HG02588 (cell line): ENCODE data around the gene RNASEL.

Experiments used
- ATAC-seq: cut with Tn5 transposase; IDR thresholded peaks from one replicate; pipeline ENCODE4 v1.9.1; 2021; ENCODE audit warnings: mild to moderate bottlenecking, moderate library complexity; ENCODE audit not compliant: unreplicated experiment

RNASEL gene

DNA sequence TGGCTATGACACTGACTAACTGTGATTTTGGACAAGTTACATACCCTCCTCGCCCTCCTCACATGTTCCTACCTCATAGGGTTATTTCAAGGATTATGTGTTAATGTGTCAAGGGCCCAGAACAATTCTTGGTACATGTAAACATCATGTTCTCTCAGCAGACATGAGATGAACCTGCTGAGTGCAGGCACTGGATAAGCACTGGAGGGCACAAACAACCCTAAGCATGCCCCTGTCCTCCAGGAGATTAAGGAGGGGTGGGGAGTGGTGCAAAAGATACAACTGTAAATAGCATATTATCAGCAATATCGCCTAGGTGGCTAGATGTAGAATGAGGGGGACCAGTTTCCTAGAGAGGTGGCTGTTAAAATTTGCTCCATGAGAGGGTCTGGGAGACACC is 32.9 kb upstream of the RNASEL start:
- no peak for ATAC-seq

DNA sequence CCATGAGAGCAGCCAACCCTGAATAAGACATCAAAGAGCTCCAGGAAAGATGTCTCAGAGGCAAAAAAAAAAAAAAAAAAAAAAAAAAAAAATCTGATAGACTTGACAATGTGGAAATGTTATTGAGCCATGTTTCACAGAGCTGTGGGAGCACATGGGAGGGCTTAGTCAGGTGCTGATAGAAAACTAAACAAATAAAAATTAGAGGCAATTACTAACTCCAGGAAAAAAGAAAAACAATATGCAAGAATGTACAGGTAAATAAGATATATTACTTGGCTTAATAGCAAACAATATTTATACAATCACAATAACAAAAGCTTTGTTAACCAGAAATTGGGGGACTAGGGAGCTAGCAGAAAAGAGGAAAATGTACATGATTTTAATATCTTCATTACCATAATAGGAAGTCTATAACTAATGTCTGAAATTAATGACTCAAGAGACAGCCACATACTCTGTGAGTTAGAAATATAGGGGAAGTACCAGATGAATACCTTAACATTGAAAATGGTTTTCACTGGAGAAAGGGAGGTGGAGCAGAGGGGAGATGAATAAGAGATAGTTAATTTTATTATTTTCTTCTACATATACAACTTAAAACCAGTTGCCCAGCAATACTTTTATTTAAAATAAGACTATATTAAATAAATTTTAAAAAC is 32.0 kb upstream of the RNASEL start:
- no peak for ATAC-seq

DNA sequence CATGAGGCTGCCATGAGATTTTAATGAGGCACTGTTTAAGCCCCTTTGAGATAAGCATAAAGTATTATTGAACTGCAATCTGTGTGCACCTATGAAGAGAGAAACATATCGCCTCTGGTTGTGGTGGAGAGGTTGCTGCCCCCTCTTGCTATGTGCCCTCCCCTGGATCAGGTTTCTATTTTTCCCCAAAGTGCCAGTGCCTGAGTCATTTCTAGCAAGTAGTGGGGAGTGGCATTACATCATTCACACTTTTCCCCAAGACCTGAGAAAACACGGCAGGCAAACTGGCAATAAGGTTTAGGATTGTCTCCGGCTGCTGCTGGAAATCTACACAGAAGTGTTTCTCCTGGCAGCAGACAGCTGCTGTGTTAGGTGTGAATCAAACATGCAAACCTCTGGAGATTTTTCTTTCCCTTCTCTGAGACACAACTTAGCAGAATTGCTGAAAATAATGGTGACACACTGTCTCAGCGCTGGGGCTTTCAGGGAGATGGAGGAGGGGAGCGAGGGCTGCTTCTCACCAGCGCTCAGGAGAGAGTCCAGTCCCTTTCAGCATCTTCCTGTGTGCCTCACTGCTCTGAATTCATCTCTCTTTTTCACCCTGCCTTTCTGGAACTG is 28.8 kb upstream of the RNASEL start:
- no peak for ATAC-seq

DNA sequence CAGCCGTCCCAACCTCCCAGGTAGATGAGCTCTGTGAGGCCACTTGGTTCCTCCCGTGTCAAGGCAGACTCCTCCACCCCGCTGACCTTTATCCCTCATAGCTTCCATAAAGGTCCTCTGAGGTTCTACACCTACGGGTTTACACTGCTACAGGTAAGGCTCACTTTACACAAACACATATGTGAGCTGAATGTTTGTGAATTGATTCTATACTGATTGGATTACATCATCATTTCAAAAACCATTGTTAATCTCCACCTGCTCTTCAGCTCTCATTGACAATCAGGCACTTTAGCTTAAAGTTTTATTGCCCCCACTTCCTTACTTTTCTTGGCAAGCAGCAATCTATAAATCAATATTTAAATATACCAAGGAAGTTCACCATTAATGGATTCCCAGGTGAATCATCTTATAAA is 28.0 kb upstream of the RNASEL start:
- ATAC-seq = no peak

DNA sequence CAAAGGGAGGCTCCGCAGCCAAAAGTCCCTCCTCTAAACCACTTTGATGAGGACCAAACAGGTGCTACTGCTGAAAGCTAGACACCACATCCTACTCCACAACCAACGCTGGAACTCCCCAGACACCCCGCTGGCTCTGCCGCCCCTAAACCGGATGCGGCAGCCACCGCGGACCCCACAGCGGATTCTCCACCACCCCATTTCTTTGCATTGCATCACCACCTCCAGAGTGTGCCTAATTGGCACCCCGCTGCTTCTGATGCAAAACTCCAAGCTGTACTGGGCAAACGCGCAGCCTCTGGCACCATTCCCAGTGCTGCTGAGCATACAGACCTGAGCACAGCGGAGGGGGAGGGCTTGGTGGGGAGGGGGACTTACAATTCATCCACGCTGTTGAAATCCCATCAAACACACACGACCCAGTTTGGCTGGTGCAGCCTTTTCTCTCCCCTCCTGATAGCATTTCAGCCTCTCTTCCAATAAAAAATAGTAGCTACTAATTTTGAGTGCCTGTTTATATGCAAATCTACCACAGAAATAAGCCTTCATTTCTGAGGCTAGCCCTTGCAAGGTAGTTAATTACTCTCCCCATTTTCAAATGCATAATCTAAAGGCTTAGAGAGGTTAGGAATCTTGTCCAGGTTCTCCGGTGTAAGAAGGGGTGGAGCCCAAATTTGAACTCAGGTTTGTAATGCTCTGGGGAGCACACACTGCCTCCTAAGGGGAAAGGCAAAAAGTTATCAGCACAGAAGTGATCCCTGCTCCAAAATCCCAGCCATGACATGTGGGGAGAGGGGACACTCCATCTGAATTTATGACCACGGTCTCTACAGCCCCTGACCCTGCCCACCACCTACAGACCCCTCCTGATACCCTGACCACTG is 27.3 kb upstream of the RNASEL start:
- ATAC-seq = peak; percentile 60

DNA sequence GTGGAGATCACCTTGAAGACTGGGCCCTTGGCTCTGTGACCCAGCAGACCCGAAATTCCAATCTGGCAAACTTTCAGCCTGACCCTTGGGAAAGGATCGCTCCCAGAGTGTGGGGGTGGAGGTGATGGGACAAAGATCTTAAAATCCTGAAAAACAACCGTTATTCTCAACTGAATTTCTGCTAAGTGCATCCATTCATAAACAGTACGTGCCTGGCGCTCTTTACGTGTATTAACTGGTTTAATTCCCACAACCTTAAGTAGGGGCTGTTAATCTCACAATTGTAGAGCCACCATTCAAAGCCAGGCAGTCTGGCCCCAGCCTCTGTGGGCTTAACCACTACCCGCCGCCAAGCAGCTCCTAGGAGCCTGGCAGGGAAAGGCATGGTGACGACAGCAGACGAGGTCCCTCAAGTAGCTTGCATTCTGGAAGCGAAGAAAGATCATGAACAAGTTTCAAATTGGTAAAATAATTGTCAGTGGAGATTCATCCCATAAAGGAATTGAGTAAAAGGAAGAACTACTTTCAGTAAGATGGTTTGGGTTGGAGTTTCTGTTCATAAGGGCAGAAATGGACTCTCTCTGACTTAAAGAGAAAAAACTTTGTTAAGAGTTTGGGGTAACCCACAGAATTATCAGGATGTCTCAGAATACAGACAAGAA is 26.5 kb upstream of the RNASEL start:
- peak; percentile 18 for ATAC-seq

DNA sequence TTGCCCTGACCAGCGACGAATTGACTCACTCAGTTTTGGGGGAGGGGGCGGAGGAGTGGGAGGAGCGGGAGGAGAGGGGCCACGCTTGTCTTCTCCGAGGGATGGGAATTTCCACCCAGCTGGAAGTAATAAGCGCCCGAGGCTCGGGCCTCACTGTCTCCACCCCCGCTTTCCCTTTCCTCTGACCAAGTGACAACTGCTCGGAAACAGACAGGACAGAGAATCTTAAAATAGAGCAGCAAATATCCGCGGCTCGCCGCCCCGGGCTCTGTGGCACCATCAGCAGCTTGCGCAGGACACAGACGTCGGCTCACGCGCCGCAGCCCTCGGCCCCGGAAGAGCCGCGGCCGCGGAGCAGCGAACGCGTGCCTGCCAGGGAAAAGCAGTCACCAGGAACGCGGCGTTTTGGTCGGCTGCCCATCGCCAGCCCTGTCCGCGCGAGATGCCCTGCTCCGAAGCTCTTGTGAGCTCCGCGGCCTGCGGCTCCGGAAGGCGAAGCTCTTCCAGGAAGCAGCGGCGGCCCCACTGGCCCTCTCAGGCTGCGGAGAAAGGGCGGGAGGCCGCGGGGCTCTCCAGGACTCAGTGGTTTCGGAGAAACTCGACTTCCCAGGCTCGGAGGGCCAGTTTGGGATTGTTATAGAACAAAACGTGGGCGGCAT is 25.9 kb upstream of the RNASEL start:
- ATAC-seq = peak; percentile 41

DNA sequence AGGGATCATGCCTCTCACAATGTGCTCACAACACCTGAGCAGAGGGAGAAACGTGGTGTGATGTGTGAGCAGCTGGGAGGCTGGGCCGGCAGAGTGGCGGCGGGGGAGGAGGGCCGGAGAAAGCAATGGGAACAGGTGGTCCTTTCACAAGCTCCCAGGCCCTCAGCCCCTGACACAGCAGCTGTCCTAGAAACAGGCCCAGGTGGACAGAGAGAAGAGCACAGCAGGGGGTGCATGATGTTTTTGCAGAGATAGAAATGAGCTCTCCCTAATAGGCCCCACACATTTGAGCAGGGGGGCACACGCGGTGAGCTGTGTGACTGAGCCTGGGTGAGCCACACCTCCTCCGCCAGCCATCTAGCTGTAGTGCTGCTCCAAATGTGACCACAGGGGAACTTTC is 22.7 kb upstream of the RNASEL start:
- no peak for ATAC-seq

DNA sequence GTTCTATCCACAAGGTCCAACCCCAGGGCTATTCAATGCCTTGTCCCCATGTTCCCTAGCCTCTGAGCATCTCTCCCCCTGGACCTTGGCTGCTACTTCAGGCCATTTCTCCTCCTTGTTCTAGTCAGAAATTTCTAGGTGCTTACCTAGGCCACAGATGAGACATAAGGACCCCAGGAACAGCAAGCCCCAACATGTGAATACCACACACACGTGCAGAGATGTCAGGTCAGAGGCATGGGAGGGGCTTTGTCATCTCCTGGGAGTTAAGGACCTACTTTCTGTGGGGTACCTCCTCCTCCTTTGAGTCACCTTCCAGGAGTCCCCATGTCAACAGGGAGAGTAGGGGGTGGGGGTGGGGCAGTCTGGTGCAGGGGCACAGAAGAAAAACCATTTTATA is 22.3 kb upstream of the RNASEL start:
- no peak for ATAC-seq

DNA sequence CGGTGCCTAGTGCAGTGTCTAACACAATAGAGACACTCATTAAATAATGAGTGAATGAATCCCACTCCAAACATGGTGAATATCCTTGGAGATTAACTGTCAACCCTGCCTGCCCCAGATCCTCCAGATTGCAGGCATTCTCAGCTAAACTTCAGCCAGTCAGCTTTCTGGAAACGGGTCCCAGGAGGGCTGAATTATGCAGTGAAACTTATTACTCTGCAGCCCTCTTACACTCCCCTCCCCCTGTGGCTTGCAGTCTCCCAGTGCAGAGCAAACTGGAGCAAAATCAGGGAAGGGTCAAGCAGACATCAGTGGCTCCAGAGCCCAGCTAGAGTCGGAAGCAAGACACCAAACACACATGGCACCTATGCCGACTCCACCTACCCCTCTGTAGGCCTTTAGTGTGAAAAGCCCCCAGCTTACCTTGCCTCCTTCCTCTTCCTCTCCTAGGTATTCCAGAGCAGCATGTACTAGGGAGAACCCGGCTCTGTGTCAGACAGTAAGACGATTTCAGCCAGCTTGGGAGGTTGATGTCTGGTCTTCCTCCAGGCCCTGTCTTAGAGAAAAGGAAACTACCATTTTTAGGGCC is 21.6 kb upstream of the RNASEL start:
- ATAC-seq = no peak

DNA sequence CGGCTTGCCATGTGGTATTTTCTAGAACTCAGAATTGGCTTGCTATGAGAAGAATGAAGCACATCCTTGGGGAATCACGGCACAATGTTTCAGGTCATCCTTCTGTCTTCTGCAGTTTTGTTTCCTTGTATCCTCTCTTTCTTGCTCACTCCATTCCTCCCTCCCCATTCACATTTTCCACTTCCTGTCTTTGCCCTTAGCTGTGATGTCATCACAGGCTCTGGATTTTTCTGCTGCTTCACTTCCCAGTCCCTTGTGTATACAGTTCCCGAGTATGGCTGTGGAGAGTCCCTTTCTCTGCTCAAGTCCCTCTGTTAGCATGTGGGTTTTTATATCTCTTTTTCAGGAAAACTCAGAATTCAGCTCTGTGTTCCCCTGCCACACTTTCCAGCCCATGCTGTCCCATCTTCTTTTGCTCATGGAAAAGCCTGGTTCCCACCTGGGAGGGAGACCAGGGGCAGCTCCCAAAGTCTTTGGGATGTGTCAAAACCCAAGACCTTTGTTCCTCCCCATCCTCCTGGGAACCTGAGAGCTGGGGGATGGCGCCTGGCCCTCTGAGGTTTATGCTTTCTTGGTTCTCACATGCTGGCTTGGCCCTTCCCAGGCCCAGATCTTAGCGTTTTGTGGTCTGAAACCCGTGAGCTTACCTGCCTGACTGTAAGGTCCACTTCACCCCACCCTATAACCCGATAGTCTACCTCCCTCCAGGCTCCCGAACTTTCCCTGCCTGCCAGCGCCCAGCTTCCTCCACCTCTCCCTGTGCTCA is 20.0 kb upstream of the RNASEL start:
- ATAC-seq = no peak

DNA sequence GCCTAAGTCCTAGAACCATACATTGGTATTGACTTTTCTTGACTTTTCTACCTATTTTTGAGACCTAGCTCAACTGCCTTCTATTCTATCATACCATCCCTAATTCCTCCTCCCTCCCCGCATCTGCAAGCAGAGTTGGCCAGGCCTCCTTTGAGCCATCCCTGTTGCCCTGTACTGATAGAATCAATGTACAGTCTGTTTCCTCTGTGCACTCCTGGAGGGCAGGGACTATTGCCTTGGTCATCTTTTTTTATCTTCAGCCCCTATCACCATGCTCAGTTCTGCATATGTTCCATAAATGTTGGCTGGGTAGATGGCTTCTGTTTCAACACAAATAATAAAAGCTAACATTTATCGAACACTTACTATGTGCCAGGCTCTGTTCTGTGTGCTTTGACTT is 19.2 kb upstream of the RNASEL start:
- no peak for ATAC-seq

DNA sequence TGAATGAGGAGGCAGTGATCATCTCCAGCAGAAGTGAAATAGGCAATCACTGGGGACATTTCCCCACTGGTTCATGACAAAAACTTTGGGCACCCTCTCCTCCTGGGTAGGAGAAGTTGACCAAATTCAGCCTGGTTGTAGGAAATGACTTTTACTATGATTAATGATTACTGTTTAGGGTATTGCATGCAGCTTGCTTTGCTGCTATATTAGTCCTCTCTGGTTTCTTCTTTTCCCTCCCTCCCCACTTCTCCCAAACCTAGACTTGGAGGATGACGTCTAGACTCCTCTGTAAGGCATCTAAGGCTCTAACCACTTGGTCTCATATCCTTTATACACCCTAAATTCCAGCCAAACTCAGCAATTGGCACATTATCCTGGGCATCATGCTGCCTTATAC is 18.5 kb upstream of the RNASEL start:
- no peak for ATAC-seq

DNA sequence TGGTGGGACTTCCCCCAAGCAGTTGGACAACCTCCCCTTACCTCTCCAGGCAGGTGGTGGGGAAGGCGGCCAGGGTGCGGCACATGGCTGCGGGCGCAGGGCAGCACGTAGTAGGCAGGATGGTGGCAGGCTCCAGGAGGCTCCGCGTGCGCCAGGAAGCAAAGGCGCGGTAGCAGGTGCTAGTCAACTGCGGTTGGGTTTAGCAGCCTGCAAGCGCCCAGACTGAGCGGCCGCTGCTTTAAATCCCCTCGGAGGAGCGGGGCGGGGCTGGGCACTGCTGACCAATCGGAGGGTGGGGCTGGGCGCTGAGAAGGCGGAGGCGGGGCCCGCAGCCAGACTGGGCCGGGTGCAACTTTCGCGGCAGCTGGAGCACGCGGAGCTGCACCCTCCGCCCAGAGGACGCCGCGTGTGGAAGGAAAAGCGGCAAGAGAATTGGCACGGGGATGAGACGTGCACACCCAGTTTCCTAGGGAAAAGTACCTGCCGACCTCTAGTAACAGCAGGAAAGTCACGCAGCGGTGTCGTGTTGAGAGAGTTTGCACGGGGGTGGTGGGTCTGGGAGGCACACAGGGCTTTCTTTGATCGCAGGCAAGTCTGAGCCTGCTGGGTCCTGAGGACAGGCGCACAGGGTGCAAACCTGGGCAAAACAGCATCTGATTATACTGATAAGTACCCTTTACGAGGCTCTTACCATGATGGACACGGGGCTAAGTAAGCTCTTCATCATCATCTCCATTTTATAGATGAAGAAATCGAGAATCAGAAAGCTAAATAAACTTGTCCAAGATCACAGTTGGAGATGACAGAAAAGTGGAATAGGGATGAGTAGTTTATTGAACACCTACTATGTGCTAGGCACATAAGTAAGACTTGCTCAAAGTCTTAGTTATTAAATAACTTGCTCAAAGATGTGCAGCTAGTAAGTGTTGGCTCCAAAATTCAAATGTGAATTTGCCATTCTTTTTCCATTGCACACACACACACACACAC is 15.4 kb upstream of the RNASEL start, which contains the start of gene RGS16:
Gene RGS16 (minus strand): TSS at position 215 of the 990 bp plus-strand sequence. CDS start 130 bp downstream, at position 85.
- peak; percentile 87 for ATAC-seq

DNA sequence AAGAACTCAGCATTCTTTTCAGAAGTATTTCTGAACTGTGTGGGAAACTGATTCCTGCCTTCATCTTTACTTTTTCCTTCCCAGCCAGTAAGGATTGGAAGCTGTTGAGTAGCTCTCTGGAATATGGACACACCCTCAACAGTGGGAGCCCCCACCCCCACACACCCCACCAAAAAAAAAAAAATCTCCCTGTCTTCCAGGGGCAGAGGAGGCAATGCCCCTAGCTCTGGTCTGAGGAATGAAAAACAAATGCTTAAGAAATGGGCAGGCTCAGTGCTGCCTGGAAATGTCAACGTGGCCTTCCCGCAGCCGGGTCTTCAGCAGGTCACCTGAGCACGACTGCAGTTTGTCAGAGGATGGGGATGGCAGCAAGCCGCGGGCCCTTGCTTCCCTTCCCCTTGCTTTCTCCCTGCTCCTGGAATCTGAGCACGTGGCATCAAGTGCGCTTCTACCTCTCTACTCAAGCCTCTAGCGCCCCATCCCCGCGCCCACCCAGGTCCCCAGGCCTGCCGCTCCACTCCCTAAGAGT is 14.7 kb upstream of the RNASEL start:
- ATAC-seq = peak; percentile 12

DNA sequence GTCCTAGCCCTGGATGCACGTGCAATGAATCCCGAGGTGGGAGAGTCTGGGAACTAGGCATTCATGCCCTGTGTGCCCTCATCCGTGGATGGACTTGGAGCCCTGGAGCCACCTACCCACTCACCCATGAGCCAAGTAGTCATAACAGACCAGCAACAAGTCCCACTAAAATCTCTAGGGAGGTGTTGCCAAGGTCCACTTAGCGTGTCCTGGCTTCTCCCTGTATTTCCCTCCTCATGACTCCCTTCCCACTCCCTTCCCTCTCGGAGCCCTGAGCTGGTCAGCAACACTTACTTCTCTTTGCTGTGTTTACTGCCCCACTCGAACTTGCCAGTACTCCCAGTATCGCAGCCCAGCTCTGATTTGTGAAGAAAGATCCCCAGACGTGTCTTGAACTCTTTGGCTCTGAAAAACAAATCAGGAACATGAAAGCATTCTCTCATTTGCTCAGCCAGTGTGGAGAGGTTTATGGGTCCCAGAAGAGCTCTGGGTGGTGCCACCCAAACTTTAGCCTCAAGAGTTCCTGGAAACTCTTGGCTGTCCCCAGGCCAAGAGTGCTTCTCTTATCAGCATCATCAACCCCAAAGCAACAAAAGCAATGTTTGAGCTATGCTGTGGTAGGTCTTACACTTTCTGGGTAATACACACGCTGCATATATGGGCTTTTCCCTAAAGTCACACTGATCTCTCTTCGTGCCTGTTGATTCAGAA is 14.0 kb upstream of the RNASEL start:
- ATAC-seq = no peak

DNA sequence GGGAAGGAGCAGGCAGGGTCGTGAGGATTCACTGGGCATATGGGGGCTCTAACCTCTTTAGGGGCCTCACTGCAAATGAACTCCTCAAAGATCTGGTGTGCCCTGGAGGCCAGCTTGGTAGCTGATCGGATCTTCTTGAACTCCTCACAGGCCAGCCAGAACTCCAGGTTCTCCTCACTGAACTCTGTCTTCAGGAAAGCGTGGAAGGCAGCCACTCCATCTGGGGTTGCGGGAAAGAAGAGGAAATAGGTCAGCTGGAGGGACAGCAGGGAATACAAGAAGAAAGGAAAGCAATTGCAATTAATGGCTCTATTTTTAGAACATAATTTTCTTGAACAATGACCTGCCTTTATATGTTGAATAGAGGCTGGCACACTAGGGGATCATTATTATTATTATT is 12.9 kb upstream of the RNASEL start:
- no peak for ATAC-seq

DNA sequence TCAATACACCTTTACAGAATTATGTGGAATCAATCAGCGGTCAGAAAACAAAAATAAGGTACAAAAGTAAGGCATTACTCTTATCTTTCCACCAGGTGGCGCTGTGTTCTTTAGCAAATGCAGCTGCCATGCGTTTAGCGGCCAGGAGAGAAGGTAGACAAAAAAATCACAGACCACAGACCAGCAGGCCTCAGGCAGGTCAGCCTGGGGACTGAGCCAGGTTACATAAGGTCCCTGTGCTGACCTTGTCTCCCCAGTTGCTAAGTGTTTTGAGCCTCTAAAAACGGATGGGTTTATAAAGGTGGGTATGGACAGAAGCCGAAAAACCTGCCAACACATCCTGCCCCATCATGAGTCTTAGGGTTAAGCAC is 12.3 kb upstream of the RNASEL start:
- no peak for ATAC-seq
